ENCODE results near the gene EPAS1. TPM values are rescaled to one million over a fixed set of nuclear protein-coding genes. Genes with fewer than 3 reads are reported as not detected.
"Not testable (repeated sequence)": the region's sequence is repeated elsewhere in the genome, so short reads cannot be mapped to it uniquely, and the experiment has no call there.

EPAS1 gene
- total RNA-seq, 1 donor: 5.2 TPM

DNA sequence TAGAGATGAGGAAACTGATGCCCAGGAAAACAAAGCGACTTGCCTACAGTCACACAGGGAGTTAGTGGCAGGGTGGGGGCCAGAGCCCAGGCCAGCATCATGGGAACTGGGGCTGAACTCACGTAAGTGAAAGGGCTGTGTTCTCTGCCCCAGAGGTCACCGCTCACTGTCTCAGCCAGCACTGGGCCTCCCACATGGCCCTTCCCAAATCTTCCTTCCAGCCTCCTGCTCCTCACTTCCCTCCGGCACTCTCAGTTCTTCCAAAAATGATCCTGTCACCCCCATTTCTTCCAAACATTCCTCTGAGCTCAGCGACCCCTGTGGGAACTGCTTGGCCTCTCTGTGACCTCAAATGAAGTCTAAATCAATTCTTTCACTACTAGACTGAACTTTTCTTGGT lies 91.7 kb downstream of the EPAS1 start:
- peaks cover 40% of the 10 kb centered on the region for H3K4me1 ChIP-seq (ENCODE audit: insufficient read depth, low read length)
- no peak overlapping the region for H3K4me3 ChIP-seq (ENCODE audit: low read length)
- H3K27me3 ChIP-seq (ENCODE audit: insufficient read depth, low read length): no peaks in the 10 kb centered on the region
- no peaks in the 10 kb centered on the region for H3K9me3 ChIP-seq (ENCODE audit: low read depth, low read length)

DNA sequence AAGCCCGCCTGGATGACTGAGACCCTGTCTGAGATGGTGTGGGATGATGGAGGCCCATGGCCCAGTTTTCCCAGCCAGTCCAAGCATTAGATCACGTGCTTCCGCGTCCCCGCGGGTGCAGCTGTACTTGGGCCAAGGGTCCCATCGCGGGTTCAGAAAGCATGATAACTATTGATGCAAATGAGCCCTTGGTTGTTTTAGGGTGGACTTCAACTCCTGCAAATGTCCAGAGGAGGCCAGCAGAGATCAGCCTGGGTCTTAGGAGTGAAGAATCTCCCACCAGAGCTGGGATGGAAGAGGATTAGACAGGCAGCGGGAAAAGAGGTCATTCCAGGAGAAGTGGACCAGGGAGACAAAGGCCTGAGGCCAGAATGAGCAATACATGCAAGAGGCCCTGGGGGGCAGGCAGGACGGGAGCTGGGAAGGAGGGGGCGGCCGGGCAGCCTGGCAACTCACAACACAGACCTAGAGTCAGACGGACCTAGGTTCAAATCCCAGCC lies 92.3 kb downstream of the EPAS1 start:
- Histone ChIP-seq H3K27me3 (ENCODE audit: insufficient read depth, low read length) (no peaks in the 10 kb centered on the region), H3K9me3 (ENCODE audit: low read depth, low read length) (no peaks in the 10 kb centered on the region), H3K4me3 (ENCODE audit: low read length) (no peak overlapping the region), H3K4me1 (ENCODE audit: insufficient read depth, low read length) (peaks cover 40% of the 10 kb centered on the region)

DNA sequence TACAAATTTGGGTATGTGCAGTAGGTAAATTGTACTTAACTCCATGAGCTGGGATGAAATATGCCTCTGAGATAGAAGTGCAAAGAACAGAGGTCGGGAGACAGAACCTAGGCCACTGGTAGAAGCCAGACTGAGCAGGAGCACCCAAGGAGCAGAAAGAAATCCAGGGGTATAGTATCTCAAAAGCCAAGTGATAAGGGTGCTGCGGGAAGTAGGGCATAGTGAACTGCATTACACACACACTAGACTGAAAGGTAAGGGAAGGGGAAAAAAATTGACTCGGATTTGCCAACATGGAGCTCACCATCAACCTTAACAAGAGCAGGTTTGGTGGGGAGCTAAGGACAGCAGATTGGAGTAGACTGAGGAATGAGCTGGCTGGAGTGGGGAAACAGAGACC lies 92.8 kb downstream of the EPAS1 start:
- Histone ChIP-seq H3K4me1 (ENCODE audit: insufficient read depth, low read length) (peaks cover 43% of the 10 kb centered on the region), H3K4me3 (ENCODE audit: low read length) (no peak overlapping the region), H3K9me3 (ENCODE audit: low read depth, low read length) (no peaks in the 10 kb centered on the region), H3K27me3 (ENCODE audit: insufficient read depth, low read length) (no peaks in the 10 kb centered on the region)

DNA sequence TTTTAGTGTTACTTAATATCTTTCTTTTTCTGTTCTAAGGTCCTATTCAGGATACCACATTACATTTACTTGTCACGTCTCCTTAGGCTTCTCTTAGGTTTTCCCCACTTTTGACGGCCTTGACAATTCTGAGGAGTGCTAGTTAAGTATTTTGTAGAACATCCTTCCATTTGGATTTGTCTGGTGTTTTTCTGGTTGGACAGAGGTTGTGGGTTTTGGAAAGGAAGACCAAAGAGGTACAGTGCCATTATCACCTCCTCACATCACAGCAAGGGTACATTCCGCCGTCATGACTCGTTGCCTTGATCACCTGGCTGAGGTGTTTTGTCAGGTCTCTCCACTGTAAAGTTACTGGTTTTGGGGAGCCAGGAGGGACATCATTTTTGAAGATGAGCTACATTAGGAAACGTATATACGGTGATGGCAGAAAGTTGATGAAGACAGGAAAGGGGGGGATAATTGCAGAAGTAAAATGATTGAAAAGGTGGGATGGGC lies 93.7 kb downstream of the EPAS1 start:
- Histone ChIP-seq H3K4me3 (ENCODE audit: low read length) (no peak overlapping the region), H3K4me1 (ENCODE audit: insufficient read depth, low read length) (peaks cover 39% of the 10 kb centered on the region), H3K27me3 (ENCODE audit: insufficient read depth, low read length) (no peaks in the 10 kb centered on the region), H3K9me3 (ENCODE audit: low read depth, low read length) (no peaks in the 10 kb centered on the region)

DNA sequence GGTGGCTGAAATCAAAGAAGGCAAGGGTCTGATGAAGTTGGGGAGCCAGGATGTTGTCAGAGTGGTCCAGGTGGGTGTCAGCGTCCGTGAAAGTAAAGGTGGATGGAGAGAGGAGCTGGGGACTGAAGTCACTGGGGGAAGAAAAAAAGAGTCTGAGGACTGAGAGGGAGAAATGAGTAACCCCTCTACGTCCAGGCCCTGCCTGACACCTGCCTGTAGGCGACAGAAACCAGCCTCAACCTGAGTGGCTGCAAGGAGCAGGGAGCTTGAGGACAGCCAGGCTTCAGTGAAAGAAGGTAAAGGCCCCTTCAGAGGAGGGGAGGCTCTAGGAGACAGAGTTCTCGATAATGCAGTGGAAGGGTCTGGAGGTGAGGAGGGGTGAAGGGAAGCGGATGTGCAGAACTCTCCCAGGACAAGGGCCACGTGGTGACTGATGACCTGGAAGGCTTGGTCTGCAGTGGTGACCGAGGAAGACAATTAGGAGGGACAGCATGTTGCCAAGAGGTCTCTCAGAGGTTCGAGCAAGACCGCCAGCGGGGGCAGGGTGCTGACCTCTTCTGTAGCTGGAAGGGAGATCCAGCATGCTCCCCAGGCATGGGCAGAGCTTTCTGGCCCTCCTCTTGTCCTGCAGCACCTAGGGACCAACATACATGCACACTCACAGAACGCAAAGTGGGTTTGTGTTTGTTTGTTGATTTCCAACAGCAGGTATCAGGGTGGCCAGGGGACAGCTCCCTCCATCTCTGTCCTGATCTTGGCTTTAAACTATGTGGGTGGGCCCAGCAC lies 95.5 kb downstream of the EPAS1 start:
- Histone ChIP-seq H3K27me3 (ENCODE audit: insufficient read depth, low read length) (no peaks in the 10 kb centered on the region), H3K9me3 (ENCODE audit: low read depth, low read length) (no peaks in the 10 kb centered on the region), H3K4me1 (ENCODE audit: insufficient read depth, low read length) (peaks cover 22% of the 10 kb centered on the region), H3K4me3 (ENCODE audit: low read length) (no peak overlapping the region)

DNA sequence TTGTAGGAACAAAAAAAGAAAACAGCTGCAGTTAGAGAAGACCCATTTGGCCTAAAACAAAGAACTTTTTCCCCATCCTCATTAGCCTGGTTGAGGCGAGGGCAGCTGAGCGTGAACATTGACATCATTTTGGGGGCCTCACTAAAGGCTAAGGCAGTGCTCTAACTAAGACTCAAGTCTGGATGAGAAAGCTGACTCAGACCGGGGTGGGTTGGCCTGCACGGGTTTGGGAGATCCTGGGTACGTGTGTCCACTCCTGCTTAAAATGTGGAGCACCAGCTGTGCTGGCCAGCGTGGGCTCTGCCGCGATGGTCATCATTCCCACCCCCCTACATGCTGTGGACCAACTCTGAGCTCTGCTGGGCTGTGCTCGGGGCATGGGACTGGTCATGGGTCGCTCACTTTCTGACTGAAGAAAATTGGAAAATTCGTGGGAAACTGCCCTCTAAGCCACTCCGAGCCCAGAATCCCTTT lies 96.2 kb downstream of the EPAS1 start:
- H3K9me3 ChIP-seq (ENCODE audit: low read depth, low read length): no peaks in the 10 kb centered on the region
- peaks cover 16% of the 10 kb centered on the region for H3K4me1 ChIP-seq (ENCODE audit: insufficient read depth, low read length)
- no peaks in the 10 kb centered on the region for H3K27me3 ChIP-seq (ENCODE audit: insufficient read depth, low read length)
- H3K4me3 ChIP-seq (ENCODE audit: low read length): no peak overlapping the region

DNA sequence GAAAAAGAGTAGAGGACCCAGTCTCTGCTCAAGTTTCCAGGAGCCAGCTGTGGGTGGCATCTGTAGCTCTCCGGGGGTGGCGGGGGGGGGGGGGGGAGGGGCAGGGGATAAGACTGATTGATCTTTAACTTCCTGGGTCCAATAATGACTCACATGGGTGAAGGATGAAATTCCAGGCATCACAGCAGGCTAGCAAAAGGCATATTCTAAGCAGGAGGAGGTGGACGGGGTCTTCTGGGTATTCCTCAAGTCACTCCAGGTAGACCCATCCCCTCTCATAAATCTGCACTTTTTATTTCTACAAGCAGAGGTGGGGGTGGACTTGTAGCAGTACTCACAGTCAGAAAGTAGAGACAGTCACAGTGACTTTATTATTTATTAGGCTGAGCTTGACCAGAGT lies 96.7 kb downstream of the EPAS1 start:
- Histone ChIP-seq H3K27me3 (ENCODE audit: insufficient read depth, low read length) (no peaks in the 10 kb centered on the region), H3K9me3 (ENCODE audit: low read depth, low read length) (no peaks in the 10 kb centered on the region), H3K4me3 (ENCODE audit: low read length) (no peak overlapping the region), H3K4me1 (ENCODE audit: insufficient read depth, low read length) (peaks cover 11% of the 10 kb centered on the region)

DNA sequence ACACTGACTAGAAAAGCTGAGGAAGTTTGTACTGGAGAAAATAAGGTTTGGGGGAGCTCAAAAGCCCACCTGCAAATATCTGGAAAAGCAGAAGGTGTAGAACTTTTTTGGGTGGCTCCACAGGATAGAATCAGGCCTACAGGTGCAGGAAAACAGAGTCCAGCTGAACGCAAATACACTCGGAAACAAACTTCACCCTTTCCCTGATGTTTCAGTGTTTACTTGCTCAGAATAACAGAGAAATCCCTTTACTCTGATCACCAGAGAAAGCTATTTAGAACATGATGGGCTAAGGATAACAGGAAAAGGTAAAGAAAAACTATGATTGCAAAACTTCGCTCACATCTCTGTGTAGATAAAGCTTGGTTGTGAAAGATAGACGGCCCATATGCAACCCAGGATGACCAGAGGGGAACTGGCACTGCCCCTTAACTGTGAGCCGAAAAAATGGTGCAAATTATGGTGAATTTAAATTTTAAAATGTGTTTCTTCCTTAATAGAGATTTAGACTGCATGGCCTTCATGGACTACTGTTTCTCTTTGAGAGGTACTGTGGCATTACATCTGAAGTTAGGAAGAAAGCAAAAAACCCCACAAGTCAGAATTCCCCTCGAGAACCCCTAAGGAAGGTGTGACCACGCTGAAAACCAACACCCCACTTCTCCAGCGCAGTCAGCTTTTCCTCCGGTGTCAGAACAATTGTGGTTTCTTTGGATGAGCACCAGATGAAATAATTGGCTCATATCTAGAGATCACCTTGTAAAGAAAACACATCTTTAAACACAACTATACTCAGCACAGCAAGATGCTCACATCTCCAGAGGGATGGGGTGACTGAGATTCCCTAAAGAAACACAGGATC lies 97.7 kb downstream of the EPAS1 start:
- H3K27me3 ChIP-seq (ENCODE audit: insufficient read depth, low read length): no peaks in the 10 kb centered on the region
- H3K4me1 ChIP-seq (ENCODE audit: insufficient read depth, low read length): peaks cover 6% of the 10 kb centered on the region
- H3K4me3 ChIP-seq (ENCODE audit: low read length): no peak overlapping the region
- no peaks in the 10 kb centered on the region for H3K9me3 ChIP-seq (ENCODE audit: low read depth, low read length)

DNA sequence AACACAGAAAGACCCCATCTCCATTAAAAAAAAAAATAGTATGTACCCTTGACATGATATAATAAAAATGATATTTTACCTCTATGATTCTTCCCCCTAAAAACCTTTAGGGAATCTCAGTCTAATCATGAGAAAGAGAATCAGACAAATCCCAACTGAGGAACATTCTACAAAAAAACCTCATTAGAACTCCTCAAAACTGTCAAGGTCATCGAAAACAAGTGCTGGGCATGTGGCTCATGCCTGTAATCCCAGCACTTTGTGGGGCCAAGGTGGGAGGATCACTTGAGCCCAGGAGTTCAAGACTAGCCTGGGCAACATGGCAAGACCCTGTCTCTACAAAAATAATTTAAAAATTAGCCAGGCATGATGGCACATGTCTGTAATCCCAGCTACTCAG lies 98.5 kb downstream of the EPAS1 start:
- H3K4me3 ChIP-seq (ENCODE audit: low read length); H3K4me1 ChIP-seq (ENCODE audit: insufficient read depth, low read length); H3K27me3 ChIP-seq (ENCODE audit: insufficient read depth, low read length); H3K9me3 ChIP-seq (ENCODE audit: low read depth, low read length): not testable (repeated sequence)

DNA sequence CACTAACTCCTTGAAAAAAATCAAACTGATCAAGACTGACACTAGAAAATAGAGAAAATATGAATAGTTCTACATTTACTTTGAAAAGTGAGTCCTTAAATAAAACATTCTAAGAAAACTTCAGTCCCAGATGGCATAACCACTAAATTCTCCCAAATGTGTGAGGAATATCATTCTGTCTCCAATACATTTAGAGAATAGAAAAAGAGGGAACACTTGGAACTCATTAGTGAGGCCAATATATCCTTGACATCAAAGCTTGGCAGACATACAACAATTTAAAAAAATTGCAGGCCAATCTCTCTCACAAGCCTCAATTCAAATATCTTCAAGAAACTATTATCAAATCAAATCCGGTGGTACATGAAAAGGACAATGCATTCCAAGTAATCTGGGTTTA lies 102.8 kb downstream of the EPAS1 start:
- Histone ChIP-seq H3K4me3 (ENCODE audit: low read length) (no peak overlapping the region), H3K4me1 (ENCODE audit: insufficient read depth, low read length) (peaks cover 3% of the 10 kb centered on the region), H3K9me3 (ENCODE audit: low read depth, low read length) (no peaks in the 10 kb centered on the region), H3K27me3 (ENCODE audit: insufficient read depth, low read length) (no peaks in the 10 kb centered on the region)

DNA sequence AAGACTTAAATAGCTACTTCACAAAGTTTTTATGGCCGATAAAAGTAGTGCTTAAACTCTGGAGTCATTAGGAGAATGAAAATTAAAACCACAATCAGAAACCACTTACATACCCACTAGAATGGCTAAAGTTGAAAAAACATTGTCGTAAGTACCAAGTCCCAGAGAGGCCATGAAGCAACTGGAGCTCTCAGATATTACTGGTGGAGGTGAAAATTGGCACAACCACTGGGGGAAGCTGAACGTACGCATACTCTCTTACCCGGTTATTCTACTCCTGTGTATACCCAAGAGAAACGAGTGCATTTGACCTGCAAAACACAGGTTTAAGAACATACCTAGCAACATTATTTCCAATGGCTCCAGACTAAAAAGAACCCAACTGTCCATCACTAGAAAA lies 105.7 kb downstream of the EPAS1 start:
- H3K9me3 ChIP-seq (ENCODE audit: low read depth, low read length): no peaks in the 10 kb centered on the region
- no peak overlapping the region for H3K4me3 ChIP-seq (ENCODE audit: low read length)
- H3K27me3 ChIP-seq (ENCODE audit: insufficient read depth, low read length): no peaks in the 10 kb centered on the region
- H3K4me1 ChIP-seq (ENCODE audit: insufficient read depth, low read length): no peaks in the 10 kb centered on the region

DNA sequence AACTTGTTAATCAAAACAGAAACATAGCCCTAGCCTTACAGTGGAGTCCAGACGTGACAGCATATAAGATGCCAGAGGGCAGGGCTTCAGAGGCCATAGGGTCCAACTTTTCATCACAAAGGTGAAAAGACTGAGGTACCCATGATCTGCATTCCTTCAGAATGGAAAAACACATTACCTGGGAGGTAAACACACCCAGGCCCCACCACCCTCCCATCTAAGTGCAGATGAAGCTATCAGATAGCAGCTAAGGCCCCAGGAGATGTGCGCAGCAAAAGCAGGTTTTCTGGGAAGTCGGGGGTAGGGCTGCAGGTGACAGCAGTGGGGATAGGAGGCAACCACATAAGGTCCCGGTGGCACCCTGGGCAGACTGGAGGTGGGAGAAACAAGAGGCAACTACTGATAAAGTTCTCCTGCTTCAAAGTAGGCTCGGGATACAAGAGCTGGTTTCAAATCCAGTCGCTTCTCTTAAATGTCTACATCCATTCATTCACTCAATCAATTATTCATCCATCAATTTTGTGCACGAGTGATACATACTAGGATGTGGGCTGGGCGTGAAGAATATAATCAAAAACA lies 107.1 kb downstream of the EPAS1 start:
- H3K9me3 ChIP-seq (ENCODE audit: low read depth, low read length): no peaks in the 10 kb centered on the region
- no peak overlapping the region for H3K4me3 ChIP-seq (ENCODE audit: low read length)
- no peaks in the 10 kb centered on the region for H3K27me3 ChIP-seq (ENCODE audit: insufficient read depth, low read length)
- H3K4me1 ChIP-seq (ENCODE audit: insufficient read depth, low read length): no peaks in the 10 kb centered on the region

DNA sequence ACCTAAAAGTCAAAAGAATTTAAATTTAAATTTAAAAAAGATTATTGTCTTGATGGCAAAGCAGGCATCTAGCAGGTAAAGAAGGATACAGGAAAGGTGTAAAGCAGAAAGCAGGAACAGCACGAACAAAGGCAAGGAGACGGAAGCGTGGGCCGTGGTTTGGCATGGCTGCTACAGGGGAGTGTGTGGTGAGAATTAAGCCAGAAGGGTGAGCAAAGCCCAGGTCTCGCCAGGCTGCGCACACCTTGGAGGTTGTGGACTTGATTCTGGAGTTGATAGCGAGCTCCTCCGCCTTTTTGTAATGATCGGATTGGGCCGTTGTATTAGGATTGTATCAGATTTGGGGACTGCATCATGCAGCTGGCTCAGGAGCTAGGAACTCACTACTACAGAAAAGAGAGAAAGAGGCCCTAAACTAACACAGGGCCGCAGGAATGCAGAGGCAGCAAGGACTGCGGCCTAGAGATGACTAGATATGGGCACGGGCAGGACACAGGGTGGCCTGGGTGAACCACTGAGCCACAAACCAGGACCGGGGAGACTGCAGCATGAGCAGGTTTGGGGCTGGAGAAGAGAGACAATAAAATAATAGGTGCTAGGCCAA lies 110.7 kb downstream of the EPAS1 start:
- H3K27me3 ChIP-seq (ENCODE audit: insufficient read depth, low read length): no peaks in the 10 kb centered on the region
- H3K4me3 ChIP-seq (ENCODE audit: low read length): no peak overlapping the region
- H3K4me1 ChIP-seq (ENCODE audit: insufficient read depth, low read length): no peaks in the 10 kb centered on the region
- no peaks in the 10 kb centered on the region for H3K9me3 ChIP-seq (ENCODE audit: low read depth, low read length)

DNA sequence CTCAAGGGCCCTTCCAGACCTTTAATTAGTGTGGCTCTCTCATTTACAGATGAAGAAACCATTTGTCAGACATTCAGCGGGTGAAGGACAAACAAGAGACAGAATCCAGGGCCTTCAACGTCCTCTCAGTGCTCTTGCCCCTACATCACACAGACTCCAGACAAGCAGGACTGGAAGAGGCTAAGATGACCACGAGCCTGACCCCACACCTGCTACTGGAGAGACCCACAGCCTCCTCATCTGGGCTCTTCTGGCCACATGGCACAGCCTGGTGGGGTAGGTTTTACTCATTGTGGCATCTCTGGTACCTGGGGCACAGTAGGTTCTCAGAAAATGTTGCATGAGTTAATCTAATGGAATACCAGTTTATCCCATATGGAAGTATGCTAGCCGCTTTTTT lies 112.5 kb downstream of the EPAS1 start:
- no peaks in the 10 kb centered on the region for H3K27me3 ChIP-seq (ENCODE audit: insufficient read depth, low read length)
- no peak overlapping the region for H3K4me3 ChIP-seq (ENCODE audit: low read length)
- H3K9me3 ChIP-seq (ENCODE audit: low read depth, low read length): no peaks in the 10 kb centered on the region
- H3K4me1 ChIP-seq (ENCODE audit: insufficient read depth, low read length): no peaks in the 10 kb centered on the region

All from mononuclear cell (primary cell).